GM12878 (cell line): ENCODE data around the gene INTS2. TPM values are rescaled to one million over a fixed set of nuclear protein-coding genes. Genes with fewer than 3 reads are reported as not detected.

Experiments
- BCL11A ChIP-seq: IDR thresholded peaks from 2 replicates; pipeline ENCODE4 v1.6.1; 2011; ENCODE audit warnings: low read depth, low read length
- BCL3 ChIP-seq: IDR thresholded peaks from 2 replicates; pipeline ENCODE4 v1.6.1; 2011; ENCODE audit warnings: borderline replicate concordance, low read depth, mild to moderate bottlenecking, moderate library complexity, low read length; ENCODE audit not compliant: insufficient read depth, poor library complexity, severe bottlenecking
- BMI1 ChIP-seq: fragments of 450-650 bp; IDR thresholded peaks from 2 replicates; pipeline ENCODE4 v1.6.1; 2016; ENCODE audit warnings: mild to moderate bottlenecking, moderate library complexity, borderline replicate concordance
- BRCA1 ChIP-seq: IDR thresholded peaks from 2 replicates; pipeline ENCODE4 v1.6.1; 2011; ENCODE audit warnings: low read depth, low read length, improper control_type of control experiment
- E4F1 ChIP-seq: fragments of 450-650 bp; IDR thresholded peaks from 2 replicates; pipeline ENCODE4 v1.6.1; 2018; ENCODE audit warnings: borderline replicate concordance, mild to moderate bottlenecking; ENCODE audit not compliant: partially characterized antibody
- EED ChIP-seq: sonication (generic); IDR thresholded peaks from 2 replicates; pipeline ENCODE4 v1.6.1; 2016; ENCODE audit warnings: antibody characterized with exemption, low read depth
- ESRRA ChIP-seq: IDR thresholded peaks from 2 replicates; pipeline ENCODE4 v1.6.1; 2012; ENCODE audit warnings: mild to moderate bottlenecking, low read length, improper control_type of control experiment
- EZH2 ChIP-seq: IDR thresholded peaks from 2 replicates; pipeline ENCODE4 v1.6.1; 2012; ENCODE audit warnings: low read depth, mild to moderate bottlenecking, control low read depth, inconsistent platforms, low read length, borderline replicate concordance; ENCODE audit not compliant: control insufficient read depth
- HDAC2 ChIP-seq: fragments of 200-600 bp; sonication (generic); IDR thresholded peaks from 2 replicates; pipeline ENCODE4 v1.6.1; 2017
- IRF4 ChIP-seq: IDR thresholded peaks from 2 replicates; pipeline ENCODE4 v1.6.1; 2011; ENCODE audit warnings: low read depth, low read length
- MTA2 ChIP-seq: fragments of 450-650 bp; IDR thresholded peaks from 2 replicates; pipeline ENCODE4 v1.6.1; 2016; ENCODE audit warnings: low read depth, mild to moderate bottlenecking, moderate library complexity
- MYB ChIP-seq: fragments of 150-350 bp; IDR thresholded peaks from 2 replicates; pipeline ENCODE4 v1.6.1; 2014; ENCODE audit warnings: mild to moderate bottlenecking, low read depth, low read length, borderline replicate concordance
- NBN ChIP-seq: fragments of 450-650 bp; IDR thresholded peaks from 2 replicates; pipeline ENCODE4 v1.6.1; 2016
- NFIC ChIP-seq: IDR thresholded peaks from 2 replicates; pipeline ENCODE4 v1.6.1; 2012; ENCODE audit warnings: low read depth, mild to moderate bottlenecking, inconsistent platforms, low read length, moderate library complexity
- NR2C2 ChIP-seq: IDR thresholded peaks from 2 replicates; pipeline ENCODE4 v1.6.1; 2011; ENCODE audit warnings: borderline replicate concordance, low read depth; ENCODE audit not compliant: control insufficient read depth, insufficient read length
- RAD21 ChIP-seq: IDR thresholded peaks from 2 replicates; pipeline ENCODE4 v1.6.1; 2011; ENCODE audit warnings: mild to moderate bottlenecking, low read depth, low read length, moderate library complexity; ENCODE audit not compliant: insufficient read depth
- RBBP5 ChIP-seq: fragments of 200-600 bp; sonication (generic); conservative IDR thresholded peaks from 2 replicates; pipeline ENCODE4 v1.6.1; 2016
- SIX5 ChIP-seq: IDR thresholded peaks from 2 replicates; pipeline ENCODE4 v1.6.1; 2011; ENCODE audit warnings: mild to moderate bottlenecking, low read depth, low read length, moderate library complexity; ENCODE audit not compliant: severe bottlenecking
- SMC3 ChIP-seq: IDR thresholded peaks from 2 replicates; pipeline ENCODE4 v1.6.1; 2011; ENCODE audit warnings: low read length, improper control_type of control experiment, borderline replicate concordance
- USF1 ChIP-seq: IDR thresholded peaks from 2 replicates; pipeline ENCODE4 v1.6.1; 2011; ENCODE audit warnings: borderline replicate concordance, low read depth, mild to moderate bottlenecking, moderate library complexity, mixed read lengths, low read length; ENCODE audit not compliant: insufficient read depth; ENCODE audit errors: extremely low read length
- ZBTB11 ChIP-seq: fragments of 450-650 bp; formaldehyde crosslinking; IDR thresholded peaks from 2 replicates; pipeline ENCODE4 v1.5.0; 2022; ENCODE audit warnings: mild to moderate bottlenecking, missing genetic modification characterization
- ZNF384 ChIP-seq: IDR thresholded peaks from 2 replicates; pipeline ENCODE4 v1.6.1; 2012; ENCODE audit warnings: low read depth, mild to moderate bottlenecking, low read length, improper control_type of control experiment, borderline replicate concordance
- polyA plus RNA-seq, 11 experiments: library from polyadenylated mRNA; depleted of rRNA in 4 of 11; unstranded in 6 of 11; stranded (reverse) in 5 of 11; fragments of >200 nt; fragmentation: Nextera tagmentation in 4 of 11; fragmentation: Illumina TruSeq in 1 of 11; extraction: Ambion mirVana in 4 of 11; extraction: Trizol in 1 of 11; gene quantifications; 1 replicate in 1 of 11; 2 replicates in 10 of 11; pipeline versions ENCODE4 v1.2.1 to v1.2.3, GENCODE V29; 2011 to 2016; ENCODE audit warnings: inconsistent platforms in 2 of 11, missing spikeins in 2 of 11, low read depth in 1 of 11
- total RNA-seq, 4 experiments: library from RNA; depleted of rRNA in 3 of 4; stranded (reverse); fragments of >200 nt in 3 of 4; fragmentation: Illumina TruSeq in 1 of 4; extraction: Trizol in 1 of 4; gene quantifications; 2 replicates each; pipeline versions ENCODE4 v1.2.1 to v1.2.3, GENCODE V29; 2013 to 2021

INTS2 gene
- total and polyA plus RNA-seq, 10 of the 15 experiments (the other 5 are each of a cell fraction or from before 2014, with no cell fraction given), result 2.8 to 22.2 (median 11.6) TPM

- TF ChIP-seq USF1, result no peak
- no peak for TF ChIP-seq HDAC2
- no peak for TF ChIP-seq BMI1
- no peak for TF ChIP-seq IRF4
- 0 out of 2 replicates have a peak, but pooled peaks have one; percentile 85 for TF ChIP-seq RBBP5
- TF ChIP-seq ZBTB11 (CRISPR knock-in tag), result no peak
- no peak for TF ChIP-seq MYB
- TF ChIP-seq EED, result peak; percentile 21; the same call in 1 of the 2 replicates
- TF ChIP-seq BCL3, result no peak
- TF ChIP-seq BCL11A, result no peak
- TF ChIP-seq ZNF384, result peak; percentile 99
- TF ChIP-seq SMC3, result no peak
- no peak for TF ChIP-seq SIX5
- TF ChIP-seq E4F1, result peak; percentile 43
- no peak for TF ChIP-seq ESRRA
- TF ChIP-seq RAD21, result no peak
- TF ChIP-seq NFIC, result no peak; the same call in 1 of the 2 replicates
- no peak for TF ChIP-seq EZH2
- peak; percentile 30; the same call in 1 of the 2 replicates for TF ChIP-seq MTA2
- TF ChIP-seq NBN, result peak; percentile 66; the same call in 1 of the 2 replicates
- TF ChIP-seq BRCA1, result no peak
- TF ChIP-seq NR2C2, result no peak
These were observed 64.6 kb downstream of the INTS2 start, which contains the start of gene BRIP1 (continued) for GRCh38 chr17:61862975-61863800.
